B cell (primary cell): ENCODE data around the gene TENT4B.

Source experiments
- CTCF ChIP-seq: fragments of 200-600 bp; IDR thresholded peaks from one replicate; pipeline ENCODE4 v1.8.0; 2022; ENCODE audit warnings: antibody characterized with exemption, mild to moderate bottlenecking
- EZH2 ChIP-seq: IDR thresholded peaks from 2 replicates; pipeline ENCODE4 v1.6.1; 2012; ENCODE audit warnings: borderline replicate concordance, low read depth, mild to moderate bottlenecking, moderate library complexity, low read length; ENCODE audit not compliant: insufficient read depth, poor library complexity, severe bottlenecking

- TF ChIP-seq CTCF (no peak), EZH2 (no peak)
These were observed 122.6 kb downstream of the TENT4B start for GRCh38 chr16:50275428-50276325.
